Measurements from ENCODE around the gene VEGFA.

- TF ChIP-seq CTCF (IDR thresholded peaks at IDR 0.05; ENCODE audit: poor library complexity), result no peak
- TF ChIP-seq EZH2phosphoT487 (IDR thresholded peaks at IDR 0.05; ENCODE audit: low read depth, severe bottlenecking, unreplicated experiment), result no peak
These were observed 54.1 kb downstream of the VEGFA start for GRCh38 chr6:43823879-43824702.

All from hepatocyte (in vitro differentiated cells).